Neural cell (in vitro differentiated cells): ENCODE measurements around the gene CTNNB1. TPM values are rescaled to one million over a fixed set of nuclear protein-coding genes. Genes with fewer than 3 reads are reported as not detected.

ENCODE experiments used
- H2AFZ ChIP-seq: fragments of 200-600, 300-800 bp; sonication (generic), shearing (Covaris generic); 2 replicates; pipeline ENCODE4 v1.6.0; 2014; ENCODE audit warnings: low read depth, mild to moderate bottlenecking, antibody characterized with exemption, low read length, moderate library complexity
- H3F3A ChIP-seq: fragments of 200-600 bp; shearing (Covaris generic); 2 replicates; pipeline ENCODE4 v1.6.1; 2016; ENCODE audit warnings: mild to moderate bottlenecking, moderate library complexity, mixed read lengths, antibody characterized with exemption, low read length; ENCODE audit not compliant: insufficient read depth, poor library complexity, severe bottlenecking
- H3K27ac ChIP-seq: fragments of 200-600, 300-800 bp; sonication (generic), shearing (Covaris generic); 2 replicates; pipeline ENCODE4 v1.5.1; 2014; ENCODE audit warnings: mild to moderate bottlenecking, low read length, moderate library complexity
- H3K27me3 ChIP-seq: fragments of 300-800, 200-600 bp; sonication (generic), shearing (Covaris generic); 2 replicates; pipeline ENCODE4 v1.6.0; 2014; ENCODE audit warnings: mild to moderate bottlenecking, low read depth, low read length, moderate library complexity; ENCODE audit not compliant: insufficient read depth
- H3K36me3 ChIP-seq: fragments of 300-800, 200-600 bp; sonication (generic), shearing (Covaris generic); 2 replicates; pipeline ENCODE4 v1.5.1; 2014; ENCODE audit warnings: mild to moderate bottlenecking, antibody characterized with exemption, low read length, moderate library complexity; ENCODE audit not compliant: insufficient read depth
- H3K4me2 ChIP-seq: fragments of 300-800, 200-600 bp; sonication (generic), shearing (Covaris generic); 2 replicates; pipeline ENCODE4 v1.6.0; 2014; ENCODE audit warnings: mild to moderate bottlenecking, low read length
- H3K4me3 ChIP-seq: fragments of 300-800, 200-600 bp; sonication (generic), shearing (Covaris generic); 2 replicates; pipeline ENCODE4 v1.5.1; 2014; ENCODE audit warnings: mild to moderate bottlenecking, low read length, moderate library complexity
- H3K79me2 ChIP-seq: fragments of 200-600 bp; shearing (Covaris generic); replicated peaks from 2 replicates; pipeline ENCODE4 v1.6.0; 2014; ENCODE audit warnings: mild to moderate bottlenecking, low read length, moderate library complexity; ENCODE audit not compliant: insufficient read depth
- H3K9ac ChIP-seq: fragments of 300-800, 200-600 bp; sonication (generic), shearing (Covaris generic); 2 replicates; pipeline ENCODE4 v1.6.1; 2016; ENCODE audit warnings: mild to moderate bottlenecking, low read length, mixed read lengths
- H3K9me2 ChIP-seq: fragments of 200-600 bp; shearing (Covaris generic); 2 replicates; pipeline ENCODE4 v1.6.1; 2016; ENCODE audit warnings: mild to moderate bottlenecking, low read length, mixed read lengths; ENCODE audit not compliant: insufficient read depth
- H3K9me3 ChIP-seq: fragments of 200-600, 300-800 bp; sonication (generic), shearing (Covaris generic); 2 replicates; pipeline ENCODE4 v1.6.1; 2016; ENCODE audit warnings: mild to moderate bottlenecking, mixed run types, low read length, moderate library complexity, mixed read lengths
- H4K20me1 ChIP-seq: fragments of 200-600 bp; shearing (Covaris generic); 2 replicates; pipeline ENCODE4 v1.6.1; 2016; ENCODE audit warnings: mild to moderate bottlenecking, mixed run types; ENCODE audit not compliant: insufficient read depth
- CTCF ChIP-seq: fragments of 450-650 bp; IDR thresholded peaks from 2 replicates; pipeline ENCODE4 v1.5.1; 2014; ENCODE audit warnings: antibody characterized with exemption, mild to moderate bottlenecking, moderate library complexity; ENCODE audit not compliant: poor library complexity, severe bottlenecking
- EP300 ChIP-seq: fragments of 450-650 bp; conservative IDR thresholded peaks from 2 replicates; pipeline ENCODE4 v1.6.1; 2014; ENCODE audit warnings: antibody characterized with exemption, mild to moderate bottlenecking, moderate library complexity; ENCODE audit not compliant: poor library complexity, severe bottlenecking
- EZH2 ChIP-seq: fragments of 200-600, 300-800 bp; shearing (Covaris generic), sonication (generic); IDR thresholded peaks from 2 replicates; pipeline ENCODE4 v1.6.1; 2014; ENCODE audit warnings: antibody characterized with exemption, low read length, borderline replicate concordance, mild to moderate bottlenecking; ENCODE audit not compliant: insufficient read depth, poor library complexity, severe bottlenecking
- MXI1 ChIP-seq: fragments of 450-650 bp; conservative IDR thresholded peaks from 2 replicates; pipeline ENCODE4 v1.6.1; 2014; ENCODE audit warnings: antibody characterized with exemption, mild to moderate bottlenecking; ENCODE audit not compliant: poor library complexity, severe bottlenecking
- POLR2AphosphoS5 ChIP-seq: IDR thresholded peaks from 2 replicates; pipeline ENCODE4 v1.6.1; 2012
- RAD21 ChIP-seq: fragments of 450-650 bp; conservative IDR thresholded peaks from 2 replicates; pipeline ENCODE4 v1.6.1; 2014; ENCODE audit warnings: antibody characterized with exemption, mild to moderate bottlenecking, moderate library complexity
- SMC3 ChIP-seq: fragments of 450-650 bp; conservative IDR thresholded peaks from 2 replicates; pipeline ENCODE4 v1.6.1; 2014; ENCODE audit warnings: antibody characterized with exemption, mild to moderate bottlenecking, moderate library complexity; ENCODE audit not compliant: poor library complexity
- TAF1 ChIP-seq: IDR thresholded peaks from 2 replicates; pipeline ENCODE4 v1.6.1; 2012; ENCODE audit warnings: low read depth
- polyA plus RNA-seq: library from polyadenylated mRNA; depleted of rRNA; stranded (reverse); fragments of >200 nt; gene quantifications from 2 replicates; pipeline ENCODE4 v1.2.3, GENCODE V29; 2014

CTNNB1 gene
- polyA plus RNA-seq, 1 donor from 2014 or later = 317 TPM

- H3K4me2 ChIP-seq = no peak overlapping the region
- no peak overlapping the region for H3K27ac ChIP-seq
- no peak overlapping the region for H2AFZ ChIP-seq
- no peaks in the 10 kb centered on the region for H3K9me2 ChIP-seq
- no peaks in the 10 kb centered on the region for H3K79me2 ChIP-seq
- no peaks in the 10 kb centered on the region for H3K36me3 ChIP-seq
- no peaks in the 10 kb centered on the region for H3F3A ChIP-seq
- H4K20me1 ChIP-seq = no peaks in the 10 kb centered on the region
- H3K9me3 ChIP-seq = no peaks in the 10 kb centered on the region
- TF ChIP-seq TAF1 (no peak), EZH2 (no peak)
- no peak overlapping the region for H3K4me3 ChIP-seq
- H3K27me3 ChIP-seq = no peaks in the 10 kb centered on the region
- H3K9ac ChIP-seq = no peak overlapping the region
These were observed 40.4 kb upstream of the CTNNB1 start for GRCh38 chr3:41158947-41159346.

GRCh38 chr3:41159588-41160189, 39.6 kb upstream of the CTNNB1 start:
- Histone ChIP-seq H3K9me3 (no peaks in the 10 kb centered on the region), H3K9ac (no peak overlapping the region), H3K4me3 (no peak overlapping the region), H3K4me2 (no peak overlapping the region), H3K79me2 (no peaks in the 10 kb centered on the region), H2AFZ (no peak overlapping the region), H4K20me1 (no peaks in the 10 kb centered on the region), H3K27ac (no peak overlapping the region), H3F3A (no peaks in the 10 kb centered on the region), H3K9me2 (no peaks in the 10 kb centered on the region), H3K36me3 (no peaks in the 10 kb centered on the region), H3K27me3 (no peaks in the 10 kb centered on the region)
- TF ChIP-seq RAD21 = no peak
- no peak for TF ChIP-seq MXI1
- no peak for TF ChIP-seq POLR2AphosphoS5
- no peak for TF ChIP-seq CTCF
- no peak for TF ChIP-seq EP300
- TF ChIP-seq SMC3 = no peak

GRCh38 chr3:41162541-41162940, 36.8 kb upstream of the CTNNB1 start:
- Histone ChIP-seq H3F3A (no peaks in the 10 kb centered on the region), H3K9ac (no peak overlapping the region), H3K4me2 (no peak overlapping the region), H3K4me3 (no peak overlapping the region), H3K27ac (no peak overlapping the region), H3K9me2 (no peaks in the 10 kb centered on the region), H3K36me3 (no peaks in the 10 kb centered on the region), H4K20me1 (no peaks in the 10 kb centered on the region), H3K9me3 (no peaks in the 10 kb centered on the region), H3K79me2 (no peaks in the 10 kb centered on the region), H2AFZ (no peak overlapping the region), H3K27me3 (no peaks in the 10 kb centered on the region)
- TF ChIP-seq SMC3 (no peak), POLR2AphosphoS5 (no peak), MXI1 (no peak), RAD21 (no peak), EP300 (no peak), EZH2 (no peak), CTCF (no peak)
